Stimulated activated CD4-positive, alpha-beta T cell treated with anti-CD3 and anti-CD28 coated beads, Interleukin-15, amount 100 ng/mL, for 48 hours (primary cell): ENCODE results near the gene LTK.
"Not testable (repeated sequence)": the region's sequence is repeated elsewhere in the genome, so short reads cannot be mapped to it uniquely, and the experiment has no call there.

Experiments
- DNase-seq, 2 donors: peaks; one replicate each; pipeline ENCODE4 v3.0.0-alpha.2; 2020; ENCODE audit warnings: low read depth in 2 of 2

LTK gene

DNA sequence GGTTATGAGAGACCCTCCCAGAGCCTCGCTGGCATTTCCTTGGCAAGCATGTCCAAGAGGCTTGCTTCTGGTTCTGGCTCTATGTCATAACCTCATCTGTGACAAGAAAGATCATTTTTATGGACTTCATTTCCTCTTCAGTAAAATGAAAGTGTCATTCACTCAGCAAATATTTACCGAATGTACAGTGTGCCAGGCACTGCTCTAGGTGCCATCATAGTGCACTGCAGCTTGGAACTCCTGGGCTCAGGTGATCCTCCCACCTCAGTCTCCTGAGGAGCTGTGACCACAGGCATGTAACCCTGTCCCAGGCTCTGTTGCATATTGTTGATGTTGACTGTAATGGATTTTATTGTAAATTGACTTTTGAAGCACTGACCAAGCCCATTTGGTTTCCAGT, 38.7 kb downstream of the LTK start:
- DNase-seq = no peak

DNA sequence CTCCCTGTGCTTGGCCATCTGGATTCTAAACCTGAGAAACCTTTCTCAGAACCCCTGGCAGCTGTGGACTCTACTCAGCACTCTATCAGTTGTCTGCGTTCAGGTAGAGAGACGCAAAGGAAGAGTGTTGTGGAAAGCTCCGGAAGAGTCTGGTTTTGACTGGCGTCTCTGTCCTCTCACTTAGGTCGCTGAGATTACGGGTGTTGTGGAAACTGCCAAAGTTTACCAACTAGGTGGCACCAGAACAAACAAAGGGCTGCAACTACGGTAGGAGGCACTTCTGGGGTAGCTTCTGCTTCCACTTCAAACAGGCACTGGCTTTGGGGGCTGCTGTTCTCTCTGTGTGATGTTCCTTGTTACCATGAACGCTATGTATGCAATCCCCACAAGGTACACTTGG, 39.2 kb downstream of the LTK start:
- DNase-seq = no peak

DNA sequence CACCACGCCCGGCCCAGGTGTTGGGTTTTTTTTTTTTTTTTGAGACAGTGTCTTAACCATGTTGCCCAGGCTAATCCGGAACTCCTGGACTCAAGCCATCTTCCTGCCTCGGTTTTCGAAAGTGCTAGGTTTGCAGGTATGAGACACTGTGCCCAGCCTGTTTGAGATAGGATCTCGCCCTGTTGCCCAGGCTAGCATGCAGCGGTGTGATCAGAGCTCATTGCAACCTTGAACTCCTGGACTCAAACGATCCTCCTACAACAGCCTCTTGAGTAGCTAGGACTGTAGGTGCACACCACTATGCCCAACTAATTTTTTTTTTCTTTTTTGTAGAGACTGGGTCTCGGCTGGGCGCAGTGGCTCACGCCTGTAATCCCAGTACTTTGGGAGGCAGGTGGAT, 40.2 kb downstream of the LTK start:
- no peak for DNase-seq

DNA sequence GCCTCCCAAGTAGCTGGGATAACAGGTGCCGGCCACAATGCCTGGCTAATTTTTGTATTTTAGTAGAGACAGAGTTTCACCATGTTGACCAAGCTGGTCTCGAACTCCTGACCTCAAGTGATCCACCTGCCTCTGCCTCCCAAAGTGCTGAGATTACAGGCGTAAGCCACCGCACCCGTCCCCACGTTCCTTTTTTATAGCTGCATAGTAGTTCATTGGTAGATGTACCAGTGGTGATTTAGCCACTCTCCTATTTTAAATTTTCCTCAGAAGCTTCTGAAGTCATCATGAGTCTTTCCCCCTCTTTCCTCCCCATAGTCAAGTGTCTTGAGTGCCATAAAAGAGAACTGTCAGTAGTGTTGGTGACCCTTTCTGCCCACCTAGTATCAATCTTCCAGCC, 44.0 kb downstream of the LTK start:
- not testable (repeated sequence) for DNase-seq

DNA sequence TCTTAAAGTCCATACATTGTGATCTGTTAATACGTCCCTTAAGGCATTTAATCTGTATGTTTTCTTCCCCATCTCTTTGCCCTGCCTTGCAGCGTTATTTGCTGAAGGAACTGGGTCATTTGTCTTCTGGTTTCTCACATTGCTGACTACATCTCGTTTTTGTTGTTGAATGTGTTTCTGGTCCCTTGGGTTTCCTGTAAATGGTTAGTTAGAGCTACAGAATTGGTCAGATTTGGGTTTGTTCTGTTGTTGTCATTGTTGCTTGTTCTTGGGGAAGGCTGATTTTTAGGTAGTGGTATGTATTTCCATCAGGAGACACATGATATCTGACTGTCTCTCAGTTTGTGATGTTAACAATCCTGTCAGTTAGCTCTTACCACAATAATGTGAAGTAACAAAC, 46.9 kb downstream of the LTK start:
- no peak for DNase-seq

DNA sequence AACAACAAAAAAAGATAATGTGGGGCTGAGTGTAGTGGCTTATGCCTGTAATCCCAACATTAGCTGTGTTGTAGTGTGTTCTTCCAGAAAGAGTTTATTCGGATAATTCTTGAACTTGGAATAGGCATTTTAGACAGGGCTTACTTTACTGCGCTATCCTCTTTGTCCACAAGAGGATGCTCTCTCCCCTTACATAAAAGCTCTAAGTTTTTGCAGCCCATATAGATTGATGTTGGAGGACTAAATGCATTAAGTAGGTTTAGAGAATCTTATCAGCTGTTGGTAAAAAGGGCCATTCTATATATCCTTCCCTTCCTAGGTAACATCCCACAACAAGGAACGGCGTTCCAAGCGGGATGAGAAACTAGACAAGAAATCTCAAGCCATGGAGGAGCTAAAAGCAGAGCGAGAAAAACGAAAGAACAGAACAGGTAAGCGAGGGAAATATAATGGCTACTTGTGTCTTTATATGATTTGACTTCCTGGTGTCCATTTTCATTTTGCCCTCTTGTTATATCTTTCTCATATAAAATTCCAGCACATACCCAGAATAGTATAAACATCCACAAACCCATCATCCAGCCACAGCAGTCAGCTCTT, 47.7 kb downstream of the LTK start:
- no peak for DNase-seq

DNA sequence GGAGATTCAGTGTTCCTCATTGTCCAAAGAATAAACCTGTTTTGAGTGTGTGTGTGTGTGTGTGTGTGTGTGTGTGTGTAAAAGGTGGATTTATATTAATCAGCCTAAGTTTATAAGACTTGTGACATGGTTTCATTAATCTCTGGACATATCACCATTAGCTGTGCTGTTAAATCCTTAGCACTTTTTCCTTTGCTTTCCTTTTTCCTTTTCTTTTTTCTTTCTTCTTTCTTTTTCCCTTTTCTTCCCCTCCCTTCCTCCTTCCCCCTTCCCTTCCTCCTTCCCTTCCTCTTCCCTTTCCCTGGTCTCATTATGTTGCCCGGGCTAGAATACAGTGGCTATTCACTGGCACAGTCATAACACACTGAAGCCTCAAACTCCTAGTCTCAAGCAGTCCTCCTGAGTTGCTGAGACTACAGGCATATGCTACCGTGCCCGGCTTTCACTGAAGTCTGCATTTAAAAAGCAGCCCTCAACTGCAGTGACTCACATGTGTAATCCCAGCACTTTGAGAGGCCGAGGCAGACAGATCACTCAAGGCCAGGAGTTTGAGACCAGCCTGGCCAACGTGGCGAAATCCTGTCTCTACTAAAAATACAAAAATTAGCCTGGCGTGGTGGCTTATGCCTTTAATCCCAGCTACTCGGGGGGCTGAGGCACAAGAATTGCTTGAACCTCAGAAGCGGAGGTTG, 48.6 kb downstream of the LTK start:
- no peak for DNase-seq

DNA sequence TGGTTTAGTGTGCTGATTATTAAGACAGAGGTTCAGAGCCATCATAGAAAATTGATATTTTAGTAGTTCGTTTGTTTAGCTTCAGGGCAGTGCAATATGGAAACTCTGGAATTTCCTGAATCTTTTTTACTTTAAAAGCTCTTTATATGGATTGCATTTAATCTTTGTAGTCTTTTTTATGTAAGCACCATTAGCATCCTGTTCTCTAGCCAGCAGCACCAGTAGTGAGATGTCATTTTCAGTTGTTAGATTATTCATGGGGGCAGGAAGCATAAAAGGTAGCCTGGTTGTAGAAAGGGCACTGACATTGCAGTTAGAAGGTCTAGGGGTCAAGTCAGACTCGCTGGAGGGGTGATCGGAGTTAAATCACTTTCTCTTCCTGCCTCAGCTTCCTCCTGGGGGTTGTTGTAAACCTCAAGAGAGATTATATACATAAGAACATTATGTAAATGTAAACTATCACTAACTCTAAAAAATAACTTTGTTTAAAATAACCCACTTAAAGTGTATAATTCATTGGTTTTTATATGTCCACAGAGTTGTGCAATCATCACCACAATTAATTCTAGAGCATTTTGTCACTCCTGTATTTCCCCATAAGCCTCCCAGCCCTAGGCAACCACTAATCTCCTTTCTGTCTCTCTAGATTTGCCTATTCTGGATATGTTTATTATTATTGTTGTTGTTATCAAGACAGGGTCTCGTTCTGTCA, 51.4 kb downstream of the LTK start:
- DNase-seq = no peak
